ENCODE results near the gene FNIP1.
"Not testable (repeated sequence)": the region's sequence is repeated elsewhere in the genome, so short reads cannot be mapped to it uniquely, and the experiment has no call there.

Gene FNIP1

DNA sequence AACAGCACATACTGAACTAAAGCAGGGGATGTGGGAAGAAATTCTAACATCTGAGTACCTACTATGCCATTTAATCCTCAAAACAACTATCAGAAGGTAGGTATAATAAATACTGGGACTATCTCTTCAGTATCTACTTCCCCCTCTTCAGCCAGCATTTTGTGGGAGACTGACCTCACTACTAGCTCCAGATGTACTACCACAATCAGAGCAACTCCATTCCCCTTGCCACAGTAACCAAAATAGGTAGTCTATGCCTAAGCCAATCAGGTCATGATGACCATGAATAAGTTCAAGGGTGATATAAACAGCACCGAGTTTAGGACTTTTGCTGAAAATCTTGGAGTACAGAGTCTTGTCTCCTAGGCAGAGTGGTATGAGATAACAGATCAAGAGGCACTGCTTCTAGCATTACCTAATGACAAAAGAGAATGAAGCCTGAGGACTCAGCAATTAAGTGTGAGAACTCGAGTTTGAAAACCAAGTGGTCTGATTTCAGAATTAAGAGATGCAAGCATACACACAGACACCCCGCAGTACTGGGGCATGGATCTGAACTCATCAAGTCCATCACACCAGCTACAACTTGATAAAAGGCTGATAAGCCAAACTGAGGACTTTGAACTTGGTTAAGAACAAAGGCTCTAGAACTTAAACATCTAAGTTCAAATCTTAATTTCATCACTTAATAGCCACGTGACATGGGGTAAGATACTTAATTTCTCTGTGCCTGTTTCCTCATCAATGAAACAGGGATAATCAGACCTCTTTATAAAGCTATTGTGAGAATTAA lies 9.7 kb downstream of the FNIP1 start:
- no peak for DNase-seq (ENCODE audit: low read depth)

DNA sequence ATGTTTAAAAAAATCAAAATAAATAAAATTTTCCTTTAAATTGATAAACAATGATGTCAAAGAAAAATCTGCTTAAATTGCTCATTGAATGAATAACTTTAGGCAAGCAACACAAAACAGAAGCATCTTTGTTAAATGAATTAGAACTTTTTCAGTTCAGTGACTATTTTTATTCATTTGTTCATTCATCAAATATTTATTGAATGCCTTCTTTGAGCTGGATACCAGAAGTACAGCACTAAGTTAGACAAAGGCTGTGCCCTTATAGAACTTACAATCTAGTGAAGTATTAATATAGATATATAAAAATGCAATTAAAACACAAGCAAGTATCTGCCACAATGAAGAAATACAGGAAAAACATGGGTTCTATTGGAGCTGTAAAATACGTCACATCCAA lies 10.8 kb downstream of the FNIP1 start:
- DNase-seq (ENCODE audit: low read depth): no peak

DNA sequence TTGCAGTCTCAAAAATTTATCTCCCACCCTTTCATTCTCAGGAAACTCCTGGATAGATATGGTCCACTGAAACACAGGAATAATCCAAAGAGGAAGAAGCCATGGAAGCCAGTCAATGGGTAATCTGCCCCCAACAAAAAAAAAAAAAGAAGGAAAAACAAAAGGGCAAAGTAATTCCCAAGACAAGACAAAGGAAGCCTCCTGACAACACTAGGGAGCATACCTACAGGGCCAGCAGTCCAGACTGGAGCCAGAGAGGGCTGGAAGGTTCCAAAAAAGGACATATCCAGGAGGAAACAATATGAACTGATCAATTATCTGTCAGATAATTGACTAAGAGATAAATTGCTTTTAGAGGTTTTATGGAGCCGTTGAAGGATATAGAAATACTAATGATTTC lies 12.9 kb downstream of the FNIP1 start:
- DNase-seq (ENCODE audit: low read depth): no peak

DNA sequence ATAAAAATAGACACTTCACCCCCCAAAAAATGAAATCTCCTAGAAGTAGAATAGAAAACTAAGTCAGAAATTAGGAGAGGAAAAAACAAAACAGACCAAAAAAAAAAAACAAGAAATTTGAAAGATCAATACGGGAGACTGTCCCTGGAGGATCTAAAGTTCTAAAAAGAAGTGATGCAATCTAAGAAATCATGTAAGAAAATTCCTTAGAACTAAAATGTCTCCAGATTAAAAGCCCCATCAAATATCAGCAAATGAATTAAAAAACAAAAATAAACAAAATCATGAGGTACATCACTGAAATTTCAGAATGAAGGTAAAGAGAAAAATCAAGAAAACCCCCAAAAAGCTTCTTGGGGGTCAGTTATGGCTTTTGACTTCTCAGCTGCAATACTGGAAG lies 13.5 kb downstream of the FNIP1 start:
- no peak for DNase-seq (ENCODE audit: low read depth)

DNA sequence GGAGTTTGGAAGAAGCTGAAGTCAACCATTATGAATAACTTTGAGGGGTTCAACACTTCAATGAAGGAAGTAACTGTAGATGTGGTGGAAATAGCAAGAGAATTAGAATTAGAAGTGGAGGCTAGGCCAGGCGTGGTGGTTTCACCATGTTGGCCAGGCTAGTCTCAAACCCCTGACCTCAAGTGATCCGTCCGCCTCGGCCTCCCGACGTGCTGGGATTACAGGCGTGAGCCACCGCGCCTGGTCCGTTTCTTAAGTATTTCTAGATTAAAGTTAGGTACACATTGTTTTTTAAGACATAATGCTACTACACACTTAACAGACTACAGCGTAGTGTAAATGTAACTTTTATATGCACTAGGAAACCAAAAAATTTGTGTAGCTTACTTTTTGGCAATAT lies 14.1 kb downstream of the FNIP1 start:
- no peak for DNase-seq (ENCODE audit: low read depth)

DNA sequence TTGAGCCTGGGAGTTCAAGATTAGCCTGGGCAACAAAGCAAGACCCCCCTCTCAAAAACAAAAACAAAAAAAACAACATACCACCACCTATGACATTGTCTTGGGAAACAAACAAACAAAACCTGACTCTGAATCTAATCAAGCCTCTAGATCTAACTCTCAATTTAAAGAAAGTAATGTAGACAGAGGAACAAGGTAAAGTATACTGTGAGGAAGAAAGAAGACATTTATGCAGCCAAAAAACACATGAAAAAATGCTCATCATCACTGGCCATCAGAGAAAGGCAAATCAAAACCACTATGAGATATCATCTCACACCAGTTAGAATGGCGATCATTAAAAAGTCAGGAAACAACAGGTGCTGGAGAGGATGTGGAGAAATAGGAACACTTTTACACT lies 18.7 kb downstream of the FNIP1 start:
- not testable (repeated sequence) for DNase-seq (ENCODE audit: low read depth)

DNA sequence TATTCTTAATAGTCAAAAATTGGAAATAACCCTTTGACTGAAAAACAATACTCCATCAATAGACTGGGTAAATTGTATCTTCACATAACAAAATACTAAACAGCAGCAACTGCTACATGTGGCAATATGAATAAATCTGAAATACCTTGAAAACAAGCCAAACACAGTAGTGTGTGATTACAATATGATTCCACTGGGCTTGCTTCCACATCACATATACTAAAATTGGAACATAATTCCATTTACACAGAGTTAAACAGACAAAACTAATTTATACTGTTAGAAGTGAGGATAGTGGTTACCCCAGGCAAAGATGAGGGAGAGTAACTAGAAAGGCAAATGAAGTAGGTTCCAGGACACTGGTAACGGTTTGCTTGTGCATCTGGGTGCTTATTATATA lies 20.4 kb downstream of the FNIP1 start:
- no peak for DNase-seq (ENCODE audit: low read depth)

DNA sequence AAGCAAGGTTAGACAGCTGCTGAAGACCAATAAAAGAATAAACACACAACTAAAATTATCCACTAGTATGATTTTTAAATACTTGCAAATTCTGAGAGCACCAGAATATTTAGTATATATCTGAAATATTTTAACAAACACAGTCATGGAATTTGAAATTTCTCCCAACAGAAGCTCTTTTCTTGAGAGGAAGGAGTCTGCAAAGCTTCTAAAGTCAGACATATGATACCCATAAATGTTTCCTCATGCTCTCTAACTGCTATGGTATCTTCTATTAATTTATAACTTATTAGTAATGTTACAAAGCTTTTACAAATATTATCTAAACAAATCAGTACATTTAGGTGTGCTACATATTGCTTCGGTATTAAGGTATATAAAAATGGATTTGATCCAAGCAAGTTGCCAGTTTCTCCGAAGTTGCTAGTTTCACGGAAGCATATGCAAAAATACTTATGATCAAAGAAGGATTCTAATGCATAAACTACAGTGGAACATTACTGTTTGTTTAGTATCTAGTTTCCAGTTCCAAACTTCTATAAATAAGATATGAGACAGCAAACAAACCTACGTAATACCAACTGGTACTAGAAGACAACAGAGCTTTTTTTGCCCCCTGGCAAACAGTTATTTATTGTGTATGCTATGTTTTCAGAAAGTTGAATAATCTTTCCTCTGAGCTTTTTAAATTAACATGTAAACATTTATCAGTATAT lies 22.0 kb downstream of the FNIP1 start:
- DNase-seq (ENCODE audit: low read depth): no peak

DNA sequence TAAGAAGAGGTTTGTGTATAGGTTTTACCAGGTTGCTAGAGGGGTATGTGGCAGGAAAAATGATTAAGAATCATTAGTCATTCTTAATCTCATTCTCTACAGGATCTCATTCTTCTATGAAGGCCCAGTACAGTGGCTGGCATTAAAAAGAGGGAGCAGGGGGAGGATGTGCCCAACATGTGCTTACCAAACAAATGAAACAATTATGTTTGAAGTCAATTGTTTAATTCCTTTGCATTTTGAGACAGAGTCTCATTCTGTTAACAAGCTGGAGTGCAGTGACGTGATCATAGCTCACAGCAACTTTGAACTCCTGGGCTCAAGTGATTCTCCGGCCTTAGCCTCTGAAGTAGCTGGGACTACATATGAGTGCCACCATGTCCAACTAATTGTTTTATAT lies 23.0 kb downstream of the FNIP1 start:
- DNase-seq (ENCODE audit: low read depth): no peak

DNA sequence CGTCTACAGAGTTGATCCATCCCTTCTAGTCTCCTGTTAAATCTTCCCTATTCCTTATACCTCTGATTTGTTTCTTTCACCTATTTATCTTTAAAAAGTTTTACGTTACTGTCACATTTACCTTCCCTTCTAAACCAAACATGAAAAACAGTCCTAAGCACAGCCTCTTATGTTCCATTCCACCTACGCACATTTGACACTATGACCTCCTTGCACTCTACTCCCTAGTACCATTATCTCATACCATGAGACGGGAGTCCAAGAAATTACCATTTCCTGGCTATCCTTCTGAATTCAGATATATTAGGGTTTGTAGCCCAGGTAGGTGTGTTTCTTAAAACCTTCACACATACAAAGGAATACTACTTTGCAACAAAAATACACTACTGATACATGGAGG lies 25.1 kb downstream of the FNIP1 start:
- no peak for DNase-seq (ENCODE audit: low read depth)

DNA sequence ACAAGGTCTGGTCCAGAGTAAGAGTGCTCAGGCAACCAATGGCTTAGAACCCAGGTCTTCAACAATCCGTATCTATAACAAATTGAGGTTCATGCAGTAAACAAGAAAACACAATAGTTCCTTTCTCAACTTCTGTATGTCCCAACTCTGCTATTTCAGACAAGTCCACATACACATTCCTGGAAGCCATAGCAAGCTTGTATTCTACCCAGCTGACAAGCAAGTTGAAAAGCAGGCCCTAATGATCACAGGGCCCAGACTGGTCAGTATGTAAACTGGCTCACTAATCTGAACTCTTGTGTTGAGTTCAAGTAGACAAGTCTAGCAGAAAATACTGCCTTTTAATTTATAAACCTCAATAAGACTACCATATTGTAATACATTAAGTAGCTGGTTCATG lies 26.9 kb downstream of the FNIP1 start:
- no peak for DNase-seq (ENCODE audit: low read depth)

DNA sequence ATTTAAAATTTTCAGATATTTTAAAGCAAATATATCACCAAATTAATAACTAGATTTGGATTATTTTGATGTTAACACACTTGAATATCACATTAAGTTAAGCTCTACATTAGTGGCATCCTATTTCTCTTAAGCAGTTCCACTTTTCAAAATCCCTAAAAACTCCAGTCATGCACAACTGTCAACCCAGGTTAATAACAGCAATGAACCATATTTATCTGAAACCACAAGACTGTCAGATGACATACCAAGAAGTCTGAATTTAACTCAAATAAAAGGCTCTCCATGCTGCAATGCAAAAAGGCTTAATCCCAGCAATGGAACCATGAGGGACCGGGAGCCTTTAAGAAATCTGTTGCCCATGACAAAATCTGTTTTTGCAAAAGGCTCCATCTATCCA lies 27.5 kb downstream of the FNIP1 start:
- DNase-seq (ENCODE audit: low read depth): no peak

DNA sequence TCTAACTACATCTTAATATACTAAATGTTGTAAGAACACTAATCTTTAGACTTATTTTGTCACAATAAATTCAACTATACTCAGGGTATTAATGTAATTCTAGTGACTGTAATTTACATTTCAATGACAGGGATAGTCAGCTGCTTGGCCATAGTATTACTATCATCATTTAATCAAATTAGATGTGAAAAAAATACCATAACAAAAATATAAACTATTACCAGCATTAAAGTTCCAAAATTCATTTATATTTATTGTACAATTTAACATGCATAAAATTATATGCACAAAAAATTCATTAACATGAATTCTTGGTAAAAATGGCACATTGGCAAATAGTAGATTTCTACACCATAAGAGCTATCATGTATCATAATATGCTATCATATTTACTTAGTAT lies 28.9 kb downstream of the FNIP1 start:
- no peak for DNase-seq (ENCODE audit: low read depth)

DNA sequence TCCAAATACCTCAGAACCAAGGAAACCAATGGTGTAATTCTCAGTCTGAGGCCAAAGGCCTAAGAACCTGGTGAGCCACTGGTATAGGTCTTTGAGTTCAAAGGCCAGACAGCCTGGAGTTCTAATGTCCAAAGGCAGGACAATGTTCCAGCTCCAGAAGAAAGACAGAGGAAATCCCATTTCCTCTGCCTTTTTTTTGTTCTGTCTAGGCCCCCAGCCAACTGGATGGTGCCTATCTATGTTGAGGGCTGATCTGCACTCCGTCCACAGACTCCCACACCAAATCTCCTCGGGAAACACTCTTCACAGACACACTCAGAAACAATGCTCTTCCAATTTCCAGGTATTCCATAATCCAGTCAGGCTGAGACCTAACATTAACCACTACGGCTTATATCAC lies 30.1 kb downstream of the FNIP1 start:
- no peak for DNase-seq (ENCODE audit: low read depth)

DNA sequence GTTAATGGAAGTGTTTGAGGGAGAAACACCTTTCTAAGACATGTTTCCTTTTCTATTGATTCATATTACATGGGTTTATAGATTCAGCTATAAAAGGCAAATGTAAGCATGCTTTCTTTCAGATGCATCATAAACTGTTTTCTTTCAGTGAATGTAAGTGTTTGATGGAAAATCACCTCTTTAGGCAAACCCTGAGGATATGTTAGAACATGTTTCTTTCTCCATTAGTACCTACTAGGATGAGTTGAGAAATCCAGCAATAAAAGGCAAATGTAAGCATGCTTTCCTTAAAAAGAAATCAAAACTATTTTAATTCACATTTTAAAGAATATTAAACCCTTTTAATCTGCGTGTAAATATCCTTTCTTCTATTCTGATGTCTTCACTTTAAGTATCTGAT lies 31.6 kb downstream of the FNIP1 start:
- no peak for DNase-seq (ENCODE audit: low read depth)

DNA sequence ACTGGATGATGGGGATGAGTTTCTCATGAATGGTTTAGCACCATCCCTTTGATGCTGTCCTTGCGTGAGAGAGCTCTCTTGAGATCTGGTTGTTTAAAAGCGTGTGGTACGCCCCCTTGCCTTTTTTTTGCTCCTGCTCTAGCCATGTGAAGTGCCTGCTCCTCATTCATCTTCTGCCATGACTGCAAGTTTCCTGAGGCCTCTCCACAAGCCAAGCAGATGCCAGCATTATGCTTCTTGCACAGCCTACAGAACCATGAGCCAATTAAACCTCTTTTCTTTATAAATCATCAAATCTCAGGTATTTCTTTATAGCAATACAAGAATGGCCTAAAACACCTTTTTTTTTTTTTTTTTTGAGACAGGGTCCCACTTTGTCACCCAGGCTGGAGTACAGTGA lies 32.8 kb downstream of the FNIP1 start:
- no peak for DNase-seq (ENCODE audit: low read depth)

DNA sequence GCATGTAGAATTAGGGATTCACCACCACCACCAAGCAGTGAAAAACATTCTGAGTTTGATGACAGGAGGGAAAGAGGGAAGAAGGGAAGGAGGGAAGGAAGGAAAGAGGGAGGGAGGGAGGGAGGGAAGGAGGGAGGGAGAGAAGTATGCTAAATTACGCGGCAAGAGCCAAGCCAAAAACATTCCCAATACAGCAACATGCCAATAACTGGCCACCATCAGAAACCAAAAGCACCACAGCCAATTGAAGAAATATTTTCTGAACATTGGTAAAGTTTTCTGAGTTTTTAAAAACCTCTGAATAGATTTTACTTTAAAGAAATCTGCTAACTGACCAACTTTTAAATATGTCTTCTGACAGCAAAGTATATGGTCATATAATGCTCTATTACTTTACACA lies 36.0 kb downstream of the FNIP1 start:
- DNase-seq (ENCODE audit: low read depth): no peak

DNA sequence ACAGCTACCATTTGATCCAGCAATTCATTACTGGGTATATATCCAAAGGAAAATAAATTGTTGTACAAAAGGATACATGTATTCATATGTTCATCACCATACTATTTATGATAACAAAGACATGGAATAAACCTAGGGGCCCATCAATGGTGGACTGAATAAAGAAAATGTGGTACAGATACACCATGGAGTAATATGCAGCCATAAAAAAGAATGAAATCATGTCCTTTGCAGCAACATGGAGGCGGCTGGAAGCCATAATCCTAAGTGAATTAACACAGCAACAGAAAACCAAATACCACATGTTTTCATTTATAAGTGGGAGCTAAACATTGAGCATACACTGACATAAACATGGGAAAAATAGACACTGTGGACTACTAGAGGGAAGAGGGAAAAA lies 37.1 kb downstream of the FNIP1 start:
- DNase-seq (ENCODE audit: low read depth): no peak

DNA sequence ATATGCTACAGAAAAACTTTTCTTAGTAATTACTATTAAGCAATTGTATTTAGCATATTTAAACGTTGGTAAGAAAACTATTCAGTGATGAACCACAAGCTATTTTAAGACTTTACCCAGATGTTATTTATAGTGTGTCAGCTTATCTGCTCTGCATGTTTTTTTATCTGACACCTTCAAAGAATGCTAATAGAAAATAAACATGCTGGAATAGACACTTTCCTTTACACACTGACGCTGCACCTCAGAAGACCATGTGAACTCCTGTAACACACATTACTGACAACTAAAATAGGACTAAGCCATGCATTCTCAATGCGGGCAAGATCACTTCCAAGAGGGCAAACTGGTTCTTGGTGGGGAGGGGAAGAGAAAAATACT lies 38.3 kb downstream of the FNIP1 start:
- no peak for DNase-seq (ENCODE audit: low read depth)

DNA sequence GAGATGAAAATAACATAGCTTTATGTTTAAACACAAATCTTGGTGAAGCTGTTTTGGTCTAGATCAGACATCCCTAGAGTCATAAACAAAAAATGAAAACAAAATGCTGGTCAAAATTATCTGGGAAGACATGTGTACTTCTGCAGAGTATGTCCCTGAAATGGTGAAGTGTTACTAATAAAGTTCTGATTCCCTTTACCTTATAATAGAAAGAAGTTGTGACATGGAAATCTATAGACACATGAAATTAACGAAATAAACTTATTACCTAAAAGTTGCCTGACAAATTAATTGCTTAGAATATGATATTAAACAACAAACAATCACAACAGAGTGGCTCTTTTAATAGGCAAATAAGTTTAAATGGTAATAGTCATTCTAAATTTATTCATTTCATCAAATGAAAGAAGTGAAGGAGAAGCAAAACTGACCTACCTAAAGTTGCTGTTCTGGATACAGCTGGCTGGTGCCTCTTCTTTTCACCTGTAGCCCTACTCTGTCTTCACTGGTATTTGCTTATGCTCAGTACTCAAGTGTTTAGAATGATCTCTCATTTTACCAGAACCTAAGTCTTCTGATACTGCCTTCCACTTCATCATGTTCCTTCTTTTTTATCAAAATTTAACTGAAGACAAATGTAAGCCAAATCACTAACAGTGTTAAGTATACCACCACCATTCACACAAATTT lies 38.8 kb downstream of the FNIP1 start:
- DNase-seq (ENCODE audit: low read depth): no peak

DNA sequence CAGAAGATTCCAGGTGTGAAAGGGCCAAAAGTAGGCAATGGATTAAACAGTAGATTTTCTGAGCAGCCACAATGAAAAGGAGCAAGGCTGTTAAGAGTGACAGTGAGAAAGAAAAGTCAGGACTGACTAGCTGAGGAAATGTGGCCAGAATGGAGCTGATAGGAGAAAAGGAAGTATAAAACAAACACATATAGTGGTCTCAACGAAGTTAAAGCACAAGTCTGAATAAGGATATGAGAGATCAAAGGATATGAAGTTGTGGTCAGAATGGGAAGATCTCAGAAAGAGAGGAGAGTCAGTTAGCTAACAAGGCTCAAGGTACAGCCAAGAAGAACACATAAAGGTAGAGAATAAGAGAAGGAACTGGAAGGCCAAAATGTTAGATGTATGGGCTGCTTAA lies 39.9 kb downstream of the FNIP1 start:
- DNase-seq (ENCODE audit: low read depth): no peak

DNA sequence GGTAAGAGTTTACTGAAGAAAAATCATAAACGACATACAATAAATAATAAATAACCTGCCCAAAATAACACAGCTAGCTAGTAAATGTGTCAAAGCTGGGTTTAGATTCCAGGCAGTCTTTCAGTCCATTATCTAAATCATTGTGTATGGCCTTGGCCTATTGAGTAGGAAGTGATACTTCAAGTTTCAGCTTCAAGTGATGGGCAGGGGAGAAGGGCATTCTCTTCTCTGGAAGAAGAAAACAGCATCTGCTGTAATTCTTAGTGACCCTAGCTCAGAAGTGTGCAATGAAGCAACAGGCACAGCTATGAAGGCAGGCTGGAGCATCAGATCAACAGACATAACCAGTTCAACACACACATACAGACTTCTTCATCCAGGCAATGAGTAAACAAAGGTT lies 42.5 kb downstream of the FNIP1 start:
- no peak for DNase-seq (ENCODE audit: low read depth)

DNA sequence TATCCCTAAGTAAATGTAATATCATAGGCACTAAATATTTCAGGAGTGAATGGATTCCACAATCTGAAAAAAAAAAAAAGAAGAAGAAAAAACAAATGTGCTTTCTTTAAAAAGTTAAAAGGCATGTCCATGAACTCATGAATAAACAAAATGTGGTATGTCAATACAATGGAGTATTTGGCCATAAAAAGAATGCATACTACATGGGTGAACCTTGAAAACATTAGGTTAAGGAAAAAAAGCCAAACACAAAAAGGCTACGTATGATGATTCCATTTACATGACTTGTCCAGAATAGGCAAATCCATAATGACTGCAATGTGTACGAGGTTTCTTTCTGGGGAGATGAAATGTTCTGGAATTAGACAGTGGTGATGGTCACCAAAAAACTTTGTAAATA lies 45.3 kb downstream of the FNIP1 start:
- no peak for DNase-seq (ENCODE audit: low read depth)

Data from stimulated activated CD8-positive, alpha-beta memory T cell treated with anti-CD3 and anti-CD28 coated beads, Interleukin-15, amount 100 ng/mL, for 24 hours (primary cell).